ENCODE results near the gene FCN1.

FCN1 gene

DNA sequence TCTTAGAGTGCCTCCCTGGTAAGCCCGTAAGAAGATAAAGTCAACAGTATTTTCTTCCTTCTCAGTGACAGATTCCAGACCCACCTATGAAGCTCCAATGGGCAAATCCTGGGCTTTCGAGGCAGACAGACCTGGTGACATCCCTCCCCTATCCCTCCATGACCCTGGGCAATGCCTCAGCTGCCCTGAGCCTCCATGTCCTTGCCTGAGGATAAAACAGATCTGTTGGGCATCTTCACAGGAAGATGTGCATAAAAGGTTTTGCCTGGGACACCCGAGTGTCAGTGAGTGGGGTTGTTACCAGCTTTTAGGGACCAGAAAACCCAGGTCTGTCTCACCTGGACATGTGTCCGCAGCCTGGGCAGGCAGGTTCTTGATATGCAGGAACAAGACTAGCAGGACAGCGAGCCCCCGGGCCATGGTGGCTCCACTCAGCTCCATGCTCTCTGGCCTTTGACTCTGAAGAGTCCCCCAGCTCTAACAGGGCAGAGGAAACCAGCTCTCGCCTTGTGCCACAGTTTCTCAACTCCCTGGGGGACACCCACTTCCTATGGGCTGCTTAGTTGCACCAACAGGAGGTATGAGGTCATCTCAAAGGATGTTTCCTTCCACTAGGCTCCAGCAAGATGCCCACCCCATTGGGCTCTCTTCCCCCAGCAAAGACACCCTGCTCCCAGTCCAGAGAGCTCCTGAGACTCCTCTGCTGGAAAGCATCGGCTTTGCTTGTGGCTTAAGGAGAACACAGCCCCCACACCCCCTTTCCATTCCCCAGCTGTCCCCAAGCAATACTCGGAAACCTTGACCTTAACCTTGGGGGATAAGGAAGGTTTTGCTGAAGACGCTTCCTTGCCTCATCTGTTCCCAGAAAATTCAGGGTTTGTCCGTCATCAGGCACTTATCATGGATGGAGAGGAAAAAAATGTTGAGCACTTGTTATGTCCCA, at the start of gene FCN1:
TSS of gene FCN1 (minus strand) at position 482 of the 943 bp plus-strand sequence. CDS start at position 441, 41 bp downstream.
- Histone ChIP-seq H2AFZ (ENCODE audit: low read length) (no peak within 1 kb of the TSS), H3K79me2 (ENCODE audit: low read length) (no peaks in the 10 kb centered on the region), H3K9me3 (replicated peaks; ENCODE audit: insufficient read depth, low read length) (no peaks in the 10 kb centered on the region), H3K36me3 (replicated peaks; ENCODE audit: insufficient read depth, low read length) (no peaks in the 10 kb centered on the region), H3K9ac (ENCODE audit: low read length) (no peak within 1 kb of the TSS), H3F3A (ENCODE audit: insufficient read depth, low read length) (no peaks in the 10 kb centered on the region), H3K4me2 (ENCODE audit: low read depth, low read length) (no peak within 1 kb of the TSS), H3K27me3 (replicated peaks; ENCODE audit: insufficient read depth, low read length) (peaks cover 93% of the 10 kb centered on the region), H3K9me2 (replicated peaks; ENCODE audit: insufficient read depth, low read length) (no peaks in the 10 kb centered on the region), H3K4me1 (ENCODE audit: low read length) (no peaks in the 10 kb centered on the region), H3K4me3 (ENCODE audit: low read length) (no peak within 1 kb of the TSS), H3K27ac (ENCODE audit: low read length) (no peak within 1 kb of the TSS), H4K20me1 (ENCODE audit: insufficient read depth, low read length) (no peaks in the 10 kb centered on the region)
- no peak for TF ChIP-seq EZH2phosphoT487 (IDR thresholded peaks at IDR 0.05; ENCODE audit: low read length)
- TF ChIP-seq EZH2 (optimal IDR thresholded peaks at IDR 0.05; ENCODE audit: low read depth, low read length) = no peak
- TF ChIP-seq, protein P1, sequence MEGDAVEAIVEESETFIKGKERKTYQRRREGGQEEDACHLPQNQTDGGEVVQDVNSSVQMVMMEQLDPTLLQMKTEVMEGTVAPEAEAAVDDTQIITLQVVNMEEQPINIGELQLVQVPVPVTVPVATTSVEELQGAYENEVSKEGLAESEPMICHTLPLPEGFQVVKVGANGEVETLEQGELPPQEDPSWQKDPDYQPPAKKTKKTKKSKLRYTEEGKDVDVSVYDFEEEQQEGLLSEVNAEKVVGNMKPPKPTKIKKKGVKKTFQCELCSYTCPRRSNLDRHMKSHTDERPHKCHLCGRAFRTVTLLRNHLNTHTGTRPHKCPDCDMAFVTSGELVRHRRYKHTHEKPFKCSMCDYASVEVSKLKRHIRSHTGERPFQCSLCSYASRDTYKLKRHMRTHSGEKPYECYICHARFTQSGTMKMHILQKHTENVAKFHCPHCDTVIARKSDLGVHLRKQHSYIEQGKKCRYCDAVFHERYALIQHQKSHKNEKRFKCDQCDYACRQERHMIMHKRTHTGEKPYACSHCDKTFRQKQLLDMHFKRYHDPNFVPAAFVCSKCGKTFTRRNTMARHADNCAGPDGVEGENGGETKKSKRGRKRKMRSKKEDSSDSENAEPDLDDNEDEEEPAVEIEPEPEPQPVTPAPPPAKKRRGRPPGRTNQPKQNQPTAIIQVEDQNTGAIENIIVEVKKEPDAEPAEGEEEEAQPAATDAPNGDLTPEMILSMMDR (IDR thresholded peaks at IDR 0.05; ENCODE audit: low read length) = no peak
- DNase-seq = no peak

DNA sequence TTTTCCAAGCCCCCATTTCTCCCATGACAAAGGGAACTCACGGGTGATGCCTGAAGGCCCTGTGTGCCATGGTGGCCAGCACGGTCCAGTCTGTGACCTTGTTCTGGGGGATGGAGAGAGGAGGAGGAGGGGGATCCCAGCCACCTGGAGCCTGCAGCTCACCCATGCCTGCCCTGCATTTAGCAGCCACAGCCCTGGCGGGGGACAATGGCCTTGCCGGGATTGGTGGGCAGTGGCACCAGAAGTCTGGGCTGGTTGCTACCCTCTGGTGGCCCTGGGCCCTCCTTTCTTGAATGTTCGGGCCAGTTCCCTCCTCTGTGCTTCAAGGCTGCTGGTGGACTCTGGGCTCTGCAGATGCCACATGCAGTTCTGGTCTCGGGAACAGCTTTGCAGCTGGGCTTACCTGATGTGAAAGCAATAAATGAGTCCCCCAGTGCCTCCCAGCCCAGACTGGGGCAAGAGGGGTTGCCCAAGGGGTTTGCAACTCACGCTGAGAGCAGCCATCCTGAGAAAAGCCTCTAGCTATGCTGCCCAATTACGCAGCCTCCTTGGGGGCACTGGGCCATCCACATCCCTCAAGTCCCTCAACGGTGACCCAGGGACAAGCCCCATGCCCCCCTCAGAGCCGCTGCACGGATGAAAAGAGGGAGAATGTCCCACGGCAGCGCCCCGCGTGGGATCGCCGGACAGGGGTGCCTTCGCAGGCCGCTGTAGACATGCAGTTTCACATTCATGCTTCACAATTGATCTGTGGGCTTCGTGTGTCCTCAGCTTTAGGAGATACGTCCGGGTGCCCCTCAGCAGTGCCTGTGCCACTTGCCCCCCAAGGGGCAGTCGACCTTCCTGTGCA, 49.2 kb upstream of the FCN1 start:
- H3K27me3 ChIP-seq (replicated peaks; ENCODE audit: insufficient read depth, low read length) = peaks cover 99% of the 10 kb centered on the region
- H2AFZ ChIP-seq (ENCODE audit: low read length) = no peak overlapping the region
- no peaks in the 10 kb centered on the region for H3F3A ChIP-seq (ENCODE audit: insufficient read depth, low read length)
- H3K9me2 ChIP-seq (replicated peaks; ENCODE audit: insufficient read depth, low read length) = no peaks in the 10 kb centered on the region
- DNase-seq = no peak
- no peak overlapping the region for H3K9ac ChIP-seq (ENCODE audit: low read length)
- TF ChIP-seq EZH2phosphoT487 (IDR thresholded peaks at IDR 0.05; ENCODE audit: low read length) (no peak), EZH2 (optimal IDR thresholded peaks at IDR 0.05; ENCODE audit: low read depth, low read length) (no peak)
- TF ChIP-seq, protein P1 (IDR thresholded peaks at IDR 0.05; ENCODE audit: low read length) = no peak
- no peaks in the 10 kb centered on the region for H3K79me2 ChIP-seq (ENCODE audit: low read length)
- no peak overlapping the region for H3K4me3 ChIP-seq (ENCODE audit: low read length)
- H3K36me3 ChIP-seq (replicated peaks; ENCODE audit: insufficient read depth, low read length) = no peaks in the 10 kb centered on the region
- H3K27ac ChIP-seq (ENCODE audit: low read length) = no peak overlapping the region
- H3K9me3 ChIP-seq (replicated peaks; ENCODE audit: insufficient read depth, low read length) = no peaks in the 10 kb centered on the region
- no peaks in the 10 kb centered on the region for H4K20me1 ChIP-seq (ENCODE audit: insufficient read depth, low read length)
- H3K4me2 ChIP-seq (ENCODE audit: low read depth, low read length) = no peak overlapping the region
- H3K4me1 ChIP-seq (ENCODE audit: low read length) = no peaks in the 10 kb centered on the region

DNA sequence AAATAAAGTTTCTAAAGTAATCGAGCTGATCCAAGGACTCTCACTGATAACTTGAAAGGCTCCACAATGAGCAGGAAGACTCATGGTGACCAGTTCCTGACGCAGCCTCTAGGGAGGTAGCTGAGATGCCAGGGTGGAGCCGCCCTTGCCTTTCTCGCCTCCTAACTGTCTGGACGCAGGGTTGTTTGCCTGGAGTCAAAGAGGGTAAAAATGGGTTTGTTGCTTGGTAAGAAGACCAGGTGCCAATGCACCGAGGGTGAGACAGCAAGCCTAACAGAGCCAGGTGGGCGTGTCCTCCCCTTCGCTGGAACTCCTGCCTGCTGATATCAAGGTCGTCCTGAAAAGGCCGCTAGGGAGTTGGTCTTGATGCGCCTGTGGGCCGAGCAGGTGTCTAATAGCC, 48.6 kb upstream of the FCN1 start:
- H3K27ac ChIP-seq (ENCODE audit: low read length) = no peak overlapping the region
- no peaks in the 10 kb centered on the region for H3K9me2 ChIP-seq (replicated peaks; ENCODE audit: insufficient read depth, low read length)
- DNase-seq = no peak
- H3K9ac ChIP-seq (ENCODE audit: low read length) = no peak overlapping the region
- H2AFZ ChIP-seq (ENCODE audit: low read length) = no peak overlapping the region
- TF ChIP-seq EZH2phosphoT487 (IDR thresholded peaks at IDR 0.05; ENCODE audit: low read length) = no peak
- no peak for TF ChIP-seq EZH2 (optimal IDR thresholded peaks at IDR 0.05; ENCODE audit: low read depth, low read length)
- TF ChIP-seq, protein P1 (IDR thresholded peaks at IDR 0.05; ENCODE audit: low read length) = no peak
- H3K9me3 ChIP-seq (replicated peaks; ENCODE audit: insufficient read depth, low read length) = no peaks in the 10 kb centered on the region
- no peaks in the 10 kb centered on the region for H3F3A ChIP-seq (ENCODE audit: insufficient read depth, low read length)
- H3K27me3 ChIP-seq (replicated peaks; ENCODE audit: insufficient read depth, low read length) = peaks cover 99% of the 10 kb centered on the region
- no peak overlapping the region for H3K4me2 ChIP-seq (ENCODE audit: low read depth, low read length)
- H3K36me3 ChIP-seq (replicated peaks; ENCODE audit: insufficient read depth, low read length) = no peaks in the 10 kb centered on the region
- no peak overlapping the region for H3K4me3 ChIP-seq (ENCODE audit: low read length)
- H4K20me1 ChIP-seq (ENCODE audit: insufficient read depth, low read length) = no peaks in the 10 kb centered on the region
- H3K4me1 ChIP-seq (ENCODE audit: low read length) = no peaks in the 10 kb centered on the region
- no peaks in the 10 kb centered on the region for H3K79me2 ChIP-seq (ENCODE audit: low read length)
